Activated naive CD8-positive, alpha-beta T cell treated with anti-CD3 and anti-CD28 coated beads for 36 hours (primary cell): ENCODE results near the gene ERLEC1. TPM values are rescaled to one million over a fixed set of nuclear protein-coding genes. Genes with fewer than 3 reads are reported as not detected.
"Not testable (repeated sequence)": the region's sequence is repeated elsewhere in the genome, so short reads cannot be mapped to it uniquely, and the experiment has no call there.

Experiments used
- DNase-seq: peaks from one replicate; pipeline ENCODE4 v3.0.0; 2021
- H3K27ac Mint-ChIP-seq: one replicate; pipeline ENCODE4 v1.8.0; 2022; ENCODE audit warnings: mild to moderate bottlenecking, moderate library complexity, mixed read lengths
- H3K27me3 Mint-ChIP-seq: one replicate; pipeline ENCODE4 v1.8.0; 2022; ENCODE audit warnings: mild to moderate bottlenecking, mixed read lengths
- H3K36me3 Mint-ChIP-seq: one replicate; pipeline ENCODE4 v1.8.0; 2021; ENCODE audit warnings: mild to moderate bottlenecking, mixed read lengths
- H3K4me1 Mint-ChIP-seq: one replicate; pipeline ENCODE4 v1.8.0; 2021; ENCODE audit warnings: mixed read lengths
- H3K4me3 Mint-ChIP-seq: one replicate; pipeline ENCODE4 v1.8.0; 2022; ENCODE audit warnings: mild to moderate bottlenecking, moderate library complexity, mixed read lengths
- H3K9me3 Mint-ChIP-seq: one replicate; pipeline ENCODE4 v1.8.0; 2022; ENCODE audit warnings: mixed read lengths
- total RNA-seq, 2 experiments: library from RNA; stranded (reverse); gene quantifications; one replicate each; pipeline ENCODE4 v1.2.3, GENCODE V29; 2021

Gene ERLEC1
- total RNA-seq, 2 experiments from 2014 or later, result 17.5 to 18.6 TPM

DNA sequence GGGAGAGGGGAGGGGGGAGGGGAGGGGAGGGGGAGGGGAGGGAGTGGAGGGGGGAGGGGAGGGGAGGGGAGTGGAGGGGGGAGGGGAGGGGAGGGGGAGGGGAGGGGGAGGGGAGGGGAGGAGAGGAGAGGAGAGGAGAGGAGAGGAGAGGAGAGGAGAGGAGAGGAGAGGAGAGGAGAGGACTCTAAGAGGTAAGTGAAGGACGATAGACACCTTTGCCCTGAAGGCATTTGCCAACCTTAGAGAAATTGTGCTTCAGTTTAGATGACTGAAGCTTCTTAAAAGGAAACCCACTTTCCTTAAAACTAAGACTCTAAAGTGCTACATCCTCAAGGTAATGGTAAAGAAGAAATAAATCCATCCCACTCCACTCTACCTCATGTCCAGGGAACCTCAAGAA, 53.7 kb downstream of the ERLEC1 start:
- H3K4me3 Mint-ChIP-seq, result no peak overlapping the region
- no peaks in the 10 kb centered on the region for H3K27me3 Mint-ChIP-seq
- H3K36me3 Mint-ChIP-seq, result peaks cover 7% of the 10 kb centered on the region
- H3K27ac Mint-ChIP-seq, result no peak overlapping the region
- H3K9me3 Mint-ChIP-seq, result no peaks in the 10 kb centered on the region
- peaks cover 2% of the 10 kb centered on the region for H3K4me1 Mint-ChIP-seq
- DNase-seq, result no peak

DNA sequence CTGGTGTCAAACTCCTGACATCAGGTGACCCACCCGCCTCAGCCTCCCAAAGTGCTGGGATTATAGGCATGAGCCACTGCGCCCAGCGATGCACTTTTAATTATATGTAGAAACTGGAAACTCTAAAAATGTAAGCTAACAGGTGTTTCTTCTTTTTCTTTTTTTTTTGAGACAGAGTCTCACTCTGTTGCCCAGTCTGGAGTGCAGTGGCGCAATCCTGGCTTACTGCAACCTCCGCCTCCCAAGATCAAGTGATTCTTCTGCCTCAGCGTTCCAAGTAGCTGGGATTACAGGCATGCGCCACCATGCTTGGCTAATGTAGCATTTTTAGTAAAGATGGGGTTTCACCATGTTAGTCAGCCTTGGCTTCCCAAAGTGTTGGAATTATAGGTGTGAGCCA, 54.8 kb downstream of the ERLEC1 start:
- not testable (repeated sequence) for H3K4me1 Mint-ChIP-seq, H3K4me3 Mint-ChIP-seq, H3K9me3 Mint-ChIP-seq, DNase-seq, H3K27ac Mint-ChIP-seq, H3K36me3 Mint-ChIP-seq, H3K27me3 Mint-ChIP-seq

DNA sequence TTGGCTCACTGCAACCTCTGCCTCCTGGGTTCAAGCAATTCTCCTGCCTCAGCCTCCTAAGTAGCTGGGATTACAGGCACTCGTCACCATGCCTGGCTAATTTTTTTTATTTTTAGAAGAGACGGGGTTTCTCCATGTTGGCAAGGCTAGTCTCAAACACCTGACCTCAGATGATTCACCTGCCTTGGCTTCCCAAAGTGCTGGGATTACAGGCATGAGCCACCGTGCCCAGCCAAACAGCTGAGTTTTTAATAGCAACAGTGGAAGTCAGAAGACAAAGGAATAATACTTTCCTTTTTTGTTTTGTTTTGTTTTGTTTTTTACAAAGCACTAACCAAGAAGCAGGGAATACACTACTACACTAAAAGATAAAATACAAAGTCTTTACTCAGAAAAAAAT, 56.0 kb downstream of the ERLEC1 start:
- no peak for DNase-seq
- peaks cover 2% of the 10 kb centered on the region for H3K4me1 Mint-ChIP-seq

DNA sequence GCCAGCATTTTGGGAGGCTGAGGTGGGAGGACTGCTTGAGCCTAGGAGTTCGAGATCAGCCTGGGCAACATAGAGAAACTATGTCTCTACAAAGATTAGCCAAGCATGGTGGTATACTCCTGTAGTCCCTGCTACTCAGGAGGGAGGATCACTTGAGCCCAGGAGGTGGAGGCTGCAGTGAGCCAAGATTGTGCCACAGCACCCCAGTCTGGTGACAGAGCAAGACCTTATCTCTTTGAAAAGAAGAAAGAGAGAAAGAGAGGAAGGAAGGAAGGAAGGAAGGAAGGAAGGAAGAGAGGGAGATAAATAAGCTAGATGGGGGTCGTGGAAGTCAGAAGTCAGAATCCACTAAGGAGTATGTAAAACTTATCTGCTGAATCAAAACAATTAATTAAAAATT, 56.8 kb downstream of the ERLEC1 start:
- H3K27me3 Mint-ChIP-seq, result no peaks in the 10 kb centered on the region

More for the DNA sequence above, 56.0 kb downstream of the ERLEC1 start:
- H3K36me3 Mint-ChIP-seq, result peaks cover 3% of the 10 kb centered on the region
- no peak overlapping the region for H3K4me3 Mint-ChIP-seq
- no peaks in the 10 kb centered on the region for H3K27me3 Mint-ChIP-seq
- no peaks in the 10 kb centered on the region for H3K9me3 Mint-ChIP-seq
- no peak overlapping the region for H3K27ac Mint-ChIP-seq

DNA sequence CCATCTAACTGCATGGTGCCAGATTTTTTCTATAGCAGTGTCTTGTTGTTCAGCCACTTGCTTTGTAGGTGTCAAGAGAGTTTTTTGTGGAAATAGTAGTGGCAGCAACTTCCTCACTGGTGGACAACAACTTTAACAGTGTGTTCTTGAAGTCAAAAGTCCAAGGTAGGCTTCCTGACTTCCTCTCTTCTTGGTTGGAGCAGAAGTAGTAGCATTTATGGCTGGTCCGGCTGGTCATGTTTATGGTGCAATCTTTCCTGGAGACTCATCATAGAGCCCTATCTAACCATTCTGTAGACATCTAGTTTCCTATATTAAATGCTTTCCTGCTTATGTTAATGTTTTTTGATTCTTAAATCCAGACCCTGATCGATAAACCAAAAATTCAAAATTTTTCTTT, 61.2 kb downstream of the ERLEC1 start:
- H3K9me3 Mint-ChIP-seq, result no peaks in the 10 kb centered on the region
- H3K4me1 Mint-ChIP-seq, result no peaks in the 10 kb centered on the region
- H3K27me3 Mint-ChIP-seq, result no peaks in the 10 kb centered on the region
- peaks cover 7% of the 10 kb centered on the region for H3K36me3 Mint-ChIP-seq
- H3K4me3 Mint-ChIP-seq, result no peak overlapping the region
- DNase-seq, result no peak
- H3K27ac Mint-ChIP-seq, result no peak overlapping the region

More for the DNA sequence above, 56.8 kb downstream of the ERLEC1 start:
- H3K9me3 Mint-ChIP-seq, result no peaks in the 10 kb centered on the region
- H3K4me1 Mint-ChIP-seq, result peaks cover 2% of the 10 kb centered on the region
- peaks cover 6% of the 10 kb centered on the region for H3K36me3 Mint-ChIP-seq
- H3K27ac Mint-ChIP-seq, result no peak overlapping the region
- H3K4me3 Mint-ChIP-seq, result no peak overlapping the region
- DNase-seq, result no peak

DNA sequence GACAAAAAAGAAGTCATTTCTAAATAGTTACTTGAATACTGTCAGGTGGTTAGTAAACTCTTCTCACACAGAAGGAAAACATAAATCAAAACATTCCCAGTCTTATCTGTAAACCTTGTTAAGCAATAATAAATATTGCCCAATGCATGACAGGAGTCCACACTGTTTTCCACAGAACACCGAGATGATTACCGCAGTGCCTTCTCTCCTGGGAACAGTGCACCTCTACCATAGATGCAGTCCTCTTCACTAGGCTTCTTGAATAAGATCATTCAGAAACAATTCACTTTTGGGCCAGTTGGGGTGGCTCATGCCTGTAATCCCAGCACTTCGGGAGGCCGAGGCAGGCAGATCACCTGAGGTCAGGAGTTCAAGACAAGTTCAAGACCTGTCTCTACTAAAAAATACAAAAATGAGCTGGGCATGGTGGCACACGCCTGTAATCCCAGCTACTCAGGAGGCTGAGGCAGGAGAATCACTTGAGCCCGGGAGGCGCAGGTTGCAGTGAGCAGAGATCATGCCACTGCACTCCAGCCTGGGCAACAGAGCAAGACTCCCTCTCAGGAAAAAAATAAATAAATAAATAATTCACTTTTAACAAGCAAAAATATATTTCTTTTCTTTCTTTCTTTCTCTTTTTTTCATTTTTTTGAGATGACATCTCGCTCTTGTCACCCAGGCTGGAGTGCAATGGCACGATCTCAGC, 64.4 kb downstream of the ERLEC1 start:
- not testable (repeated sequence) for H3K9me3 Mint-ChIP-seq, H3K4me3 Mint-ChIP-seq, DNase-seq, H3K27me3 Mint-ChIP-seq, H3K4me1 Mint-ChIP-seq, H3K27ac Mint-ChIP-seq
- peaks cover 16% of the 10 kb centered on the region for H3K36me3 Mint-ChIP-seq

DNA sequence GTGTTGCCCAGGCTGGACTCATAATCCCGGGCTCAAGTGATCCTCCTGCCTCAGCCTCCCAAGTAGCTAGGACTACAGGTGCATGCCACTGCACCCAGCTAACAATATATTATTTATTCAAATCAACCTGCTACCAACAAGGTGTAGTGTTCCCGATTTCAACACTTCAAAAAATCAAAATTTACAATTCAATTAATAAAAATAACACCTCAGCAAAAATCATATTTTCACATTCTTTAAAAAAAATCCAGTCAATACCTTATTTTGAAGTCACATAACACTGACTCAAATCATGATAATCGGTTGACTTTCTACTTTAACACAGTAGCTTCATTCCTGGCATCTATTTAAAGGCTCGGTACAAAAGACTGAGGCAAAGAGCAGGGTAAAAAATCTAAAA, 65.7 kb downstream of the ERLEC1 start:
- peaks cover 16% of the 10 kb centered on the region for H3K36me3 Mint-ChIP-seq
- no peak overlapping the region for H3K27ac Mint-ChIP-seq
- H3K27me3 Mint-ChIP-seq, result no peaks in the 10 kb centered on the region
- no peaks in the 10 kb centered on the region for H3K4me1 Mint-ChIP-seq
- no peak overlapping the region for H3K4me3 Mint-ChIP-seq
- H3K9me3 Mint-ChIP-seq, result no peaks in the 10 kb centered on the region
- DNase-seq, result no peak

DNA sequence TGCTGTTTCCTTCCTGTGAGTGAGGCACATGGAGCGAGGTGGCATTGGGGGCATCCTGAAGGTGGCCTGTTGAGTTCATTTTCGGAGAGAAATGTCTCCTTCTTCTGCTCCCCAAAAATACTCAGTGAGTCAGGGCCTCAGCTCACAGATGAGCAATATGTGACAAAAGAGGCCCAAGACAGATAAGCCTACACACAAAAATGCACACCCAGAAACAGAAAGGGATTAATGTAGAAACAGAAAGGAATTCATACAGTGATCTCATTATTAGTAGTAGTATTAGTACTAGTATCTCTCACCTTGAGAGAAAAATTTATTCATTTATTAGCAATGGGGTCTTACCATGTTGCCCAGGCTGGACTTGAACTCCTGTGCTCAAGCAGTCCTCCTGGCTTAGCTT, 67.8 kb downstream of the ERLEC1 start:
- Mint-ChIP-seq H3K4me1 (no peaks in the 10 kb centered on the region), H3K4me3 (no peak overlapping the region), H3K27ac (peak overlapping the region; percentile 65), H3K9me3 (no peaks in the 10 kb centered on the region), H3K36me3 (peaks cover 13% of the 10 kb centered on the region), H3K27me3 (no peaks in the 10 kb centered on the region)
- no peak for DNase-seq

DNA sequence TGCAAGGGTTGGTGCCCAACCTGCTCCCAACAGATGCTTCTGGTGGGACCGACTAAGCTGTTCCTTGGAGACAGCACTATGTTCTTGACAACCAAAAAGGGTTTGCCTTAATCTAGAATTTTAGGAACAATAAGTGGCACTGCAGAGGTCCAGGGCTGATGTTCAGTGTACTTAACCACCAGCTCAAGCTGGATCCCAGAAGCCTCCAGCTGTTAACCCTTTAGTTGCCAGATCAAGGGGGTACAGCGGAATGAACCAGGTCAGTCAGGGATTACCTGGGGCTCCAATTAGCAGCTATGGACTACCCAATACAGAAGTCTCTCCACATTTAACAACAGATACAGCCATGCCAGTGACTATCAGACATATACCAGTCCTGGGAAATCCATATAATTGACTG, 69.4 kb downstream of the ERLEC1 start:
- DNase-seq, result no peak
- Mint-ChIP-seq H3K27ac (no peak overlapping the region), H3K4me1 (no peaks in the 10 kb centered on the region), H3K36me3 (peaks cover 12% of the 10 kb centered on the region), H3K4me3 (no peak overlapping the region), H3K27me3 (no peaks in the 10 kb centered on the region), H3K9me3 (no peaks in the 10 kb centered on the region)

DNA sequence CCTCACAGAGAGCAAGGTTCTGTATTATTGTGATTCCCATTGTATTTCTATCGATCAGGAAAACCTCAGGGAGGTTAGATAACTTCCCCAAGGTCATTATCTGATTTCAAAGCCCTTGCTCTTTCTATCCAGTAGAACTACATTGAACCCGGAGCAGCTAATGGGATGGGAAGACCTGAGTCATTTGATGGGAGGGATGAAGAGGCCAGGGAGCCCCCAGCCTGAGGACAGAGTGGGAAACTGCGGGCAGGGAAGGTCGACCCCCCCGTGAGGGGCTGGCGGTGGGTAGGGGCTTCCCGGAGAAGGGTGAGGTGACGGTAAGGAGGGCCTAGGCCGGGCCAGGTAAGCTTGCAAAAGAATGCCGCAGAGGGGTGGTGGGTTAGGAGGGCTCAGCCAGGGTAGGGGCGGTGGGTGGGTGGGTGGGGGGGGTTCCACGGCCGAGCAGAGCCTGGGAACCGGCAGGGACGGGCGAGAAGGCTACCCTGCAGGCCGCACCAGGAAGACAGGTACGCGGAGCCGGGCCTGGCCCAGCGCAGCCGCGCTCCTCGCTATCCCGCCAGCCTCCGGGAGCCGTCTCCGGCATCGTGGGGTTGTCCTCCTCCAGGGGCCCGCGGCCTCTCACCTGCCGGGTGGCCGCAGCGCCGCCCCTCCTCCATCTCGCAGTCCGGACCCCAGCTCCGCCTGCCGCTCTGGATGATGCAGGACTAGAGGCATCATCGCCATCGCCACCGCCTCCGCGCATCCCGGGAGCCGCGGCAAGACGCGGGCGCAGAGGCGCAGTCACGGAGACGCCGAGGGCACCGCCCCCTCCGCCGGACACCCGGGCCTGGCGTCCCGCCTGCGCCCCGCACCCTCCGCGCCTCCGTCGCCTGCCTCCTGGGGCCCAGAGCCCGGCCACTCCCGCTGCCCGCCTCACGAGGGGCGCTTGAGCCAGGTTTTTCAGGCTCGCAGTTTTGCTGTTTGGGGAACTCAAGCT, 72.7 kb downstream of the ERLEC1 start, which contains the start of gene GPR75:
GPR75 (minus strand) TSS at position 762 of the 976 bp plus-strand sequence. CDS start 5,211 bp downstream, outside the sequence.
- peaks cover 7% of the 10 kb centered on the region for H3K4me1 Mint-ChIP-seq
- H3K27ac Mint-ChIP-seq, result no peak within 1 kb of the TSS
- DNase-seq, result no peak
- no peaks in the 10 kb centered on the region for H3K9me3 Mint-ChIP-seq
- H3K36me3 Mint-ChIP-seq, result peaks cover 5% of the 10 kb centered on the region
- H3K27me3 Mint-ChIP-seq, result no peaks in the 10 kb centered on the region
- no peak within 1 kb of the TSS for H3K4me3 Mint-ChIP-seq

DNA sequence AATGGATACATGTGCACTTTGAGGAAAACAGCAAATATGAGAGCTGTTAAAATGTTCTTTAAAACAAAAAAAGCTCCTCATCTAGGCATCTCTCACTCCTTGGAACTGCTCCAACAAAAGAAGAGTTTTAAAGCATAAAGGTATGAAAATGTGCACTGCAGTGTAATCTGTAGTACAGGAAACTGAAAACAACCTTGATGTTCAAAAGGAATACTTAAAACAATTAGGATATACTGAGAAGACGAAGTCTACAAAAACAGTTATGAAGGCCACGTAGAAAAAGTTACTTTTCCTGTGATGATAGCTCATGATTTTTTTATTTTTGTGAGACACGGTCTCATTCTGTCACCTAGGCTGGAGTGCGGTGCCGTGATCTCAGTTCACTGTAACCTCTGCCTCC, 75.0 kb downstream of the ERLEC1 start:
- H3K4me3 Mint-ChIP-seq, result no peak overlapping the region
- peaks cover 14% of the 10 kb centered on the region for H3K36me3 Mint-ChIP-seq
- H3K27me3 Mint-ChIP-seq, result no peaks in the 10 kb centered on the region
- no peaks in the 10 kb centered on the region for H3K9me3 Mint-ChIP-seq
- DNase-seq, result no peak
- H3K27ac Mint-ChIP-seq, result no peak overlapping the region
- H3K4me1 Mint-ChIP-seq, result peaks cover 7% of the 10 kb centered on the region

DNA sequence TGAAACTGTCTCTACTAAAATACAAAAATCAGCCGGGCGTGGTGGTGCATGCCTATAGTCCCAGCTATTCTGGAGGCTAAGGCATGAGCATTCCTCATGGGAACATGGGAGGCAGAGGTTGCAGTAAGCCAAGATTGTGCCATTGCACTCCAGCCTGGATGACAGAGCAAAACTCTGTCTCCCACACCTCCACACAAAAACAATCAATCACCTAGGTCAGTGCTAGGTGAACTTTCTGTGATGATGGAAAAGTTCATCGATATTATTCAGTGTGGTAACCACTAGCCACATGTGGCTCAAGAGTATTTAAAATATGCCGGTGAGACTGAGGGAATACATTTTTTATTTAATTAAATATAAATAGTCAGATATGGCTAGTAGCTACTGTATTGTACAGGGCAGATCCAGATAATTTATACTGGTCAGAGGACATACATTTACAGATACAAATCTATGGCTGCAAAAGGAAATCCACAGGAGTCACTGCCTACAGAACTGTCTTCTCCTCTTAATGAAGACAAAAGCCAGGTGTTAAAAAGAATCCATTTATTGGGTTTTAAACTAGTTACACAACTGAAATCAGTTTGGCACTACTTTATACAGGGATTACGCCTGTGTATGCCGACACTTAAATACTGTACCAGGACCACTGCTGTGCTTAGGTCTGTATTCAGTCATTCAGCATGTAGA, 76.8 kb downstream of the ERLEC1 start:
- DNase-seq, result no peak
- H3K4me3 Mint-ChIP-seq, result no peak overlapping the region
- no peaks in the 10 kb centered on the region for H3K27me3 Mint-ChIP-seq
- H3K27ac Mint-ChIP-seq, result no peak overlapping the region
- H3K9me3 Mint-ChIP-seq, result no peaks in the 10 kb centered on the region
- H3K36me3 Mint-ChIP-seq, result peaks cover 19% of the 10 kb centered on the region
- peaks cover 7% of the 10 kb centered on the region for H3K4me1 Mint-ChIP-seq

DNA sequence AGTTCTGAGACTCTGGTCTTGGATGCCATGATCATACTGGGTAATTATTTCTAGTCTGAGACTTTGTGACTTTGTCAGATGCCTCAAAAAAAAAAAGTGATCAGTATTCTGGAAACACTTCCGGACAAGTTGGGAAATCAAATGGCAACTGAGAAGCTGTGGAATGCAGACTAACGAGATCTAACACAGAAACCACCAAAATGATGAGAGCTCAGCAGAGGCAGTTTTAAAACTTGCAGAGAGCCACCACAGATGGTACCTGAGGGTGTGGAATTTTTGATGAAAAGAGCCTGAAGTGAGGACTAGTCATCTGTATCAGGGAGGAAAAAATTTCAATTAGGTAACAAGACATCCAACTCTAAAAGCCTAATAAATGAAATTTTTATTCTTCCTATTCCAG, 78.4 kb downstream of the ERLEC1 start:
- H3K4me3 Mint-ChIP-seq, result no peak overlapping the region
- peaks cover 18% of the 10 kb centered on the region for H3K36me3 Mint-ChIP-seq
- no peaks in the 10 kb centered on the region for H3K27me3 Mint-ChIP-seq
- no peaks in the 10 kb centered on the region for H3K9me3 Mint-ChIP-seq
- no peak overlapping the region for H3K27ac Mint-ChIP-seq
- DNase-seq, result no peak
- peaks cover 7% of the 10 kb centered on the region for H3K4me1 Mint-ChIP-seq

DNA sequence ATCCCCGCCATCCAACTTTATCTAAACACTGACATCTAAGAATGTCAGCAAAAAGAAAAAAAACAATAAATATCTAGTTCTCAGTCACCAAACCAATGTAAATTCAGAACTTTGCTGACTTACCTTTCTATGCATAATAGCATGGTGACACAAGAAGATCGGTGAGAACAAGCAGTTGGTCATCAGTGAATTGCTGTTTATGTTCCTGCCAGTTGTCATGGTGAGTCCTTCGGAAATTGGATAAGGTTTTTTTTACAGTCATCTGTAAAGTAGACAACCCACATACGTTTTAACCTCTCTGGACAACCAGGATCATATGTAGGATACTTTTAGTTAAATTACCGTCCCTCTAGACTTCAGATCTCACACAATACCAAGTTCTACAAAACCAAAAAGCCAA, 79.1 kb downstream of the ERLEC1 start:
- H3K9me3 Mint-ChIP-seq, result no peaks in the 10 kb centered on the region

DNA sequence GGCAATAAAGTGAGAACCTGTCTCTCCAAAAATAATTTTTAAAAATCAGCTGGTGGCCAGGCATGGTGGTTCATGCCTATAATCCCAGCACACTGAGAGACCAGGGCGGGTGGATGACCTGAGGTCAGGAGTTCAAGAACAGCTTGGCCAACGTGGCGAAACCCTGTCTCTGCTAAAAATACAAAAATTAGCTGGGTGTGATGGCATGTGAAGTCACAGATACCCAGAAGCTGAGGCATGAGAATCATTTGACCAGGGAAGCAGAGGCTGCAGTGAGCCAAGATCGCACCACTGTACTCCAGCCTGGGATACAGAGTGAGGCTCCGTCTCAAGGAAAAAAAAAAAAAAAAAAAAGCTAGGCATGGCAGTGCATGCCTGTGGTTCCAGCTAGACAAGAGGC, 80.3 kb downstream of the ERLEC1 start:
- Mint-ChIP-seq H3K4me1 (peaks cover 5% of the 10 kb centered on the region), H3K27me3 (no peaks in the 10 kb centered on the region), H3K9me3 (no peaks in the 10 kb centered on the region), H3K36me3 (peaks cover 18% of the 10 kb centered on the region), H3K4me3 (no peak overlapping the region), H3K27ac (no peak overlapping the region)
- no peak for DNase-seq

More for the DNA sequence above, 79.1 kb downstream of the ERLEC1 start:
- Mint-ChIP-seq H3K27ac (no peak overlapping the region), H3K4me3 (no peak overlapping the region), H3K36me3 (peaks cover 18% of the 10 kb centered on the region), H3K4me1 (peaks cover 7% of the 10 kb centered on the region), H3K27me3 (no peaks in the 10 kb centered on the region)
- DNase-seq, result no peak
